HG03108 (cell line): ENCODE measurements around the gene MAD1L1.

ENCODE experiments used
- ATAC-seq: cut with Tn5 transposase; IDR thresholded peaks from one replicate; pipeline ENCODE4 v1.9.1; 2021; ENCODE audit warnings: moderate library complexity; ENCODE audit not compliant: unreplicated experiment

Gene MAD1L1

DNA sequence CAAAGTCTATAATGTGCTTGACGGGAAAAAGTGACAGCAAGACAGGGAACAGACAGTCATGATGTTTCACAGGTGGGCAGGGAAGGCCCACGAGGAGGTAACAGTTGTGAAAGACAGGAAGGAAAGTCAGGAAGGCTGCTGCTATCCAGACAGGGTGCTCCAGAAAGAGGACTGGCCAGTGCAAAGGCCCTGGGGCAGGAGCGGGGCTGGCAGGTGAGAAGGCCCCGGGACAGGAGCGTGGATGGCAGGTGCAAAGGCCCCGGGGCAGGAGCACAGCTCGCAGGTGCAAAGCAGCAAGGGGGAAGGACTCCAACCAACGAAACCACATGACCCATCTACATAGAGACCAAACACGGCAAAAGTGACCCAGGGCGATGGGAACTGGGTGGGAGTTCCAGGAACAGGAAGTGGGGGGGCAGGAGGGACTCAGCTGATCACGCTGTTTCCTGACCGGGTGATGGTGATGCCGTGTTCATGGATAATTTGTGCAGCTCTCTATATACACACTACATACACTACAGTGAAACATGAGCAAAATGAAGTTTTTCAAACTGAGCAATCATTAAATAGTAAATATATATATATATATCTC lies 138.2 kb downstream of the MAD1L1 start:
- ATAC-seq, result no peak

DNA sequence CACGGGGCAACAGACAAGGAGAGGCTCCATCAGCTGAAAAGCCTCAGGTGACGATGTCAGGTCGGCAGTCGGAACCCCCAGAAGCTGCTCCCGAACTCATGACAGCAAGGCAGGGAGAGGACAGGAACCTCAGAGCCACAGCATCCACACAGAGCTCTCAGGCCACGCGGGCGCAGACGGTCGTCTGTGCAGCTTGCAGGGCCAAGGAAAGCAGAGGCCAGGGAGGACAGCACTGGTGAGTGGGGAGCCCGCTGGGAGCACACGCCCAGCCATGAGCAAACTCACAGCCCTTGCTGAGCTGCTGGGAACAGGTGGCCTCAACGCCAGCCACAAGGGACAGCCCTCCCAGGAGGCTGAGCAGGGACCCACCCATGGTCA lies 138.9 kb downstream of the MAD1L1 start:
- ATAC-seq, result no peak

- no peak for ATAC-seq
These were observed 139.4 kb downstream of the MAD1L1 start for GRCh38 chr7:2093215-2093842.

GRCh38 chr7:2092279-2092678 lies 140.5 kb downstream of the MAD1L1 start:
- ATAC-seq, result no peak

DNA sequence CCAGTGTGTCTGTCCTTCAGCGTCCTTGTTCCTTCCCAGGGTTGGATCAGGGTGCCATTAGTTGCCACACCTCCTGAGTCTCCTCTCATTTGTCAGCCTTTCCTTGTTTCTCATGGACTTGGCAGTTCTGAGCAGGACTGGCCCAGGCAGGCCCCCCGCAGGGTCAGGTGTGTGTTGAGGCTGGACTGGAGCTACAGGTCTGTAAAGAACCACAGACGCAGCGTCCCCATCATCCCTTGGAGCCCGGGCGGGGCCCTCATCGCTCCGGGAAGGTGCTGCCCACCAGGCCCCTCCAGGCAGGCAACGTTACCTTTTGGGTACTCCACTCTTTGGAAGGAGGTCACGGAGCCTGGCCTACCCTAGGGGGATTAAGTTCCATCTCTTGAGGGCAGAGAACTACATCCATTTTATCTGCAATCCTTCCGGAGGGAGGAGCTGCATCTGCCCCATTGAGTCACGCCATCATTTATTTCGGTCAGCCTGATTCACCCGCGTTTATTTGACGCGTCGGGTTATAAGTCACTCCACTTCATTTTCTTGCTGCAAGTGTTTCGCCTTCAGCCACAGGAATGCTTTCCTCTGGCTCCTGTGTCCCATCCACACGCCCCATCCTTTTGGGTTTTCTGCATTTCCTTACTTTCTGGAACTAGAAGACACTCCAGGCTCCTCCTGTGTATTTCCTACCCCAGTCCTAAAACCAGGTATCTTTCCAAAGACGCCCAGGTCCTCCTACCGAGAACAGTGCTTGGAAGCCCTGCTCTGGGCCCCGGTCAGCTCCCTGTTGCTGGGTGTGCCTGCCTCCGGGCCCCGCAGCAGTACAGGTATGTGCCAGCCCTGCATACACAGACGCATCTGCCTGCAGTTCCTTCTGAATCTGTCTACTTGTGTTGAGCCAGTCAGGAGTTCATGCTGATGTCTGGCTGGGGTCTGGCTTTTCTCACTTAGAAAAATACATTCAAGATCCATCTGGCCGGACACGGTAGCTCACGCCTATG lies 141.9 kb downstream of the MAD1L1 start:
- no peak for ATAC-seq

GRCh38 chr7:2088801-2089200 lies 143.9 kb downstream of the MAD1L1 start:
- ATAC-seq, result no peak

- no peak for ATAC-seq
These were observed 145.0 kb downstream of the MAD1L1 start for GRCh38 chr7:2087744-2088143.

DNA sequence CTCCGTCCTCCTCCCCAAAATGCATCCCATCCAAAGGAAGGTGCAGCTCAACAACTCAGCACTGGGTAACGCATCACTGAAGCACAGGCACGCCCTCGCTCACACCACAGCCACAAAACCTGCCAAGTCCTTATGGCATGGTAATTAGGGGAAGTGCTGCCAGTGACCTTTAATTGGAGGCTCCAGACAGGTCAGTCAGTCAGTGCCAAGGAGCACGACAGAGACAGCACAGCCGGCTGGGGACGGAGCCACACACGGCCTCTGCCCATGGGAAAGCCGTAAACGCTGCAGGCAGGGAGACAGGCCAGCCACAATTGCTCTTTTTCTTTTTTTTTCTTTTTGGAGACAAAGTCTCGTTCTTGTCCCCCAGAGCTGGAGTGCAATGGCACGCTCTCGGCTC lies 146.5 kb downstream of the MAD1L1 start:
- ATAC-seq, result no peak

GRCh38 chr7:2085804-2086203 lies 146.9 kb downstream of the MAD1L1 start:
- ATAC-seq, result no peak

GRCh38 chr7:2084781-2085505 lies 147.8 kb downstream of the MAD1L1 start:
- ATAC-seq, result no peak

DNA sequence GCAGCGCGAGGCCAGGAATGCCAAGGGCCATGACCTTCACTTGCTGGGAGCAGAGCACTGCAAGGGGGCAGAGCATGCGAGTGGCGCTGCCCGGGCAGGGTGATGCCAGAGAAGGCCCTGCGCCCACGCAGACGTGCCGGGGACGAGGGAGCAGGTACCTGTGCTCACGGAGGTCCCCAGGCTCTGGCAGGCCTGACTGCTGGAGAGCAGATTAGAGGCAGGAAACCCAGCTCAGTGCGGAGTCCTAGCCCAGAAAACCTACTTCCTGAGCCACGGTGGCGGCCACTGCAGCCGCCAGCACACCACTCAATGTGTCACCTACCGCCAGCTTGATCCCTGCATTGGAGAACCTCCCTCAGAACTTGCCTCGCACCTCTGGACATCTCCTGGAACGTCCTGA lies 148.4 kb downstream of the MAD1L1 start:
- no peak for ATAC-seq

DNA sequence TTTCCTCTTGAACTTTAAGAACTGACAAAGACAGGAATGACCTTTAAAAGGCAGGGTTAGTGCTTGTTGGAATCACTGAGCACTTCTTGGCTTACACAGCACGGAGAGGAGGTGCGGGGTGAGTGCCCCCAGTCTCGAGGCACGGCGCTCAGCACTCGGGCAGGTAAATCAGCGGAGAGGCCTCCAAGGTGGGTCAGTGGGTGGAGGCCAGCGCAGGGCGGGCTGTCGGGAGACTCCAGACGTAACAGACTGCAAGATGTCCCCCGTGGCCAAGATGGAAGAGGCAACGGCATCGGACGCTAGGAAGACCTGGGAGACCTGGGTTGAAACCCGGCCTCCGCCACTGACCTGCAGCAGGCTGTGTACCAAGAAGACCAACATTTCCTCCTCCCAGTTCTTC lies 149.4 kb downstream of the MAD1L1 start:
- ATAC-seq, result no peak

- no peak for ATAC-seq
These were observed 150.4 kb downstream of the MAD1L1 start for GRCh38 chr7:2082139-2082998.

- ATAC-seq, result no peak
These were observed 151.1 kb downstream of the MAD1L1 start for GRCh38 chr7:2081526-2082135.

DNA sequence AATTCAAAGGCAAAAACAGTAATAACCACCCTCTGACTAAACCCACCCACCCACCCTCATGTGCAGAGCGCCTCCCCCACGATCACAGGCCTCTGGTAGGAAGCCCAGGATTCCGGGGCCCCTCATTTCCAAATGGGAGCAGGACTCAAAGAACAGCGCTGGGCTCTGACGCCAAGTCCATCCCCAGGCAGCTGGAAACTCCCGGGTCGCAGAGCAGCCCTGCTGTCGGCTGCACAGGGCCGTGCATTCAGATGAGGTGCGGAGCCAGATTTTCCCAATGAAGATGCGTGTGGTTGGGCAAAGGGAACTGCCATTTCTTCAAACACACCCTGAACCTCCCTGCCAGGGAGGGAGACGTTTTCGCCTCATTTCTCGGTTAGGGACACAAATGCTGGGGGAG lies 152.3 kb downstream of the MAD1L1 start:
- no peak for ATAC-seq

GRCh38 chr7:2080060-2080387 lies 152.7 kb downstream of the MAD1L1 start:
- ATAC-seq, result no peak

GRCh38 chr7:2079332-2080059 lies 153.2 kb downstream of the MAD1L1 start:
- ATAC-seq, result no peak

DNA sequence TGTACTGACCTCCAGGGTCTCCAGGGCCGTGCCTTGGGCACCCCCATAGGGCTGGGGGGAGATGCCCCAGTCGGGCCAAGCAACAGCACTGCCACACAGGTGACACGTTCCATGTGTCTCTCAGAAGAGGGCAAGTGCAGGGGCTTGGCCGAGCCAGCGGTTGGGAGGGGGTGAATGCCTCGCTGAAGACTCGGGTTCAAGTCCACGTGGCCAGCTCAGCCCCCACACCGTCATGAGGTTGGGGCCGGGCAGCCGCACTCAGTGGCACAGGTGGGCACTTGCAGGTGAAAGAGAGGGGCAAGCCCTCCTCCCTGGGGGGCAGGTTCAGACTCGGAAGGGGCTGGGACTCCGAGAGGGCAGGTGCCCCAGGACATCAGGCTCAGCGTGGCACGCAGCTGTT lies 153.8 kb downstream of the MAD1L1 start:
- ATAC-seq, result no peak

DNA sequence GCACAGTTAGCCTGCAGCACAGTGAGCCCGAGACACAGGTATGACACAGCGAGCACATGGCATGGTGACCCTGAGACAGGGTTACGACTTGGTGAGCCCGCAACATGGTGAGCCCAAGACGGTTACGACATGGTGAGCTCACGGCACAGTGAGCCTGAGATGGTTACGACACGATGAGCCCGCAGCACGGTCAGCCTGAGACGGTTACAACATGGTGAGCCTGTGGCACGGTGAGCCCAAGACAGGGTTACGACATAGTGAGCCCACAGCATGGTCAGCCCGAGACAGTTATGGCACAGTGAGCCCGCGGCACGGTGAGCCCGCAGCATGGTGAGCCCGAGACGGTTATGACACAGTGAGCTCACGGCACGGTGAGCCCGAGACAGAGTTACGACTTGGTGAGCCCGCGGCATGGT lies 156.1 kb downstream of the MAD1L1 start:
- no peak for ATAC-seq
